ENCODE data around the gene GOLGA1.

Gene GOLGA1

DNA sequence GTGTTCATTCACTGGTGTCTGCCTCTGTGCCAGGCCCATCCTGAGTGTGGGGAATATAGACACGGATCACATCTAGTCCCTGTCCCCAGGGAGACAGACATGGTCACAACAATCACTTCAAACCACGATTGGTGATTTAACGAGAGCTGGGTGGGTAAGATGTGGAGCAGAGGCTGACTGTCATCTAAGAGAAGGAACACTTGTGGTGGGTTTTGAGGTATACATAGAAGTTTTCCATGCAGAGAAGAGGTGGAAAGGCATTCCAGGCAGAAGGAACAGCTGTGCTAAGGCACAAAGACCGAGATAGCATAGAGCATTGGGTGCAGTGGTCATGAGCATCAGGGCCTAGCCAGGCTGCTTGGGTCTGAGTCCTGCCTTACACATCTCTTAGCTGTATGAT, 110.3 kb downstream of the GOLGA1 start:
- no peak for DNase-seq

DNA sequence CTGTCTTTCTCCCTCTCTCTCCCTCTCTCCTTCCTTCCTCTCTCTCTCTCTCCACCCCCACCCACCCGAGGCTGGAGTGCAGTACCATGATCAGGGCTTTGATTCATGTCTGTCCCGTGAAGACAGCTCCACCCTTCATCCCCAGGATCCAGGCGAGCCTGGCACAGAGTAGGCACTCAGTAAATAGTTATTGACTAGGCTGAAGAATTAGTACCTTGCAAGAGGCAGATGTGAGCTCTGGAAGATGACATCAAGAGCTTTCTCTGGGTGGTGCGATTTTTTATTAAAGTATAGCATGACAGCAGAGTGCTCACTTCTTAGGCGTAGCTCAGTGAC, 111.6 kb downstream of the GOLGA1 start:
- no peak for DNase-seq

DNA sequence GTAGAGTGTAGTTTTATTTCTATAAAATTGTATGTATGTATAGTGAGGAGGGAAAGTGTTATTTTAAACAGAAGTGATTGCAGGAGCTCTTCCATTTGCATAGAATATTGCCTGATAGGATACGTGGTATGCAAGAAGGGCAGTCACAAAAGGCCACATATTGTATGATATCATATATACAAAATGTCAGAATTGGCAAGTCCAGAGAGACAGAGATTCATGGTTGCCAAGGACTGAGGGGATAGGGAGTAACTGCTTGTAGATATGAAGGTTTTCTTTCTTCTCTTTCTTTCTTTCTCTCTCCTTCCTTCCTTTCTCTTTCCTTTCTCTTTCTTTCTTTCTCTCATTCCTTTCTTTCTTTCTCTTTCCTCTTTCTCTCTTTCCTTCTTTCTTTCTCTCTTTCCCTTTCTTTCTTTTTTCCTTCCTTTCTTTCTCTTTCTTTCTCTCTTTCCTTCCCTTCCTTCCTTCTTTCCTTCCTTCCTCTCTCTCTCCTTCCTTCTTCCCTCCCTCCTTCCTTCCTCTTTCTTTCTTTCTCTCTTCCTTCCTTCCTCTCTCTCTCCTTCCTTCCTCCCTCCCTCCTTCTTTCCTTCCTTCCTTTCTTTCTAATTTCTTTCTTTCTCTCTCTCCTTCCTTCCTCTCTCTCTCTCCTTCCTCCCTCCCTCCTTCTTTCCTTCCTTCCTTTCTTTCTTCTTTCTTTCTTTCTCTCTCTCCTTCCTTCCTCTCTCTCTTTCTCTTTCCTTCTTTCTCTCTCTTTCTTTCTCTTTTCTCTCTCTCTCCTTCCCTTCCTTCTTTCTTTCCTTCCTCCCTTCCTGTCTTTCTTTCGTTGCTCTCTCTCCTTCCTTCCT, 112.2 kb downstream of the GOLGA1 start:
- no peak for DNase-seq
